NCI-H524 treated with DMSO at 0.1 percent for 48 hours (cell line): Measurements from ENCODE around the gene SRCAP.
A peak's percentile ranks its signal among the peaks of the same experiment; 100 is the strongest.

Experiments used
- DNase-seq: peaks from one replicate; lab custom pipeline; 2025; lab: John Stamatoyannopoulos, UW

Gene SRCAP

DNA sequence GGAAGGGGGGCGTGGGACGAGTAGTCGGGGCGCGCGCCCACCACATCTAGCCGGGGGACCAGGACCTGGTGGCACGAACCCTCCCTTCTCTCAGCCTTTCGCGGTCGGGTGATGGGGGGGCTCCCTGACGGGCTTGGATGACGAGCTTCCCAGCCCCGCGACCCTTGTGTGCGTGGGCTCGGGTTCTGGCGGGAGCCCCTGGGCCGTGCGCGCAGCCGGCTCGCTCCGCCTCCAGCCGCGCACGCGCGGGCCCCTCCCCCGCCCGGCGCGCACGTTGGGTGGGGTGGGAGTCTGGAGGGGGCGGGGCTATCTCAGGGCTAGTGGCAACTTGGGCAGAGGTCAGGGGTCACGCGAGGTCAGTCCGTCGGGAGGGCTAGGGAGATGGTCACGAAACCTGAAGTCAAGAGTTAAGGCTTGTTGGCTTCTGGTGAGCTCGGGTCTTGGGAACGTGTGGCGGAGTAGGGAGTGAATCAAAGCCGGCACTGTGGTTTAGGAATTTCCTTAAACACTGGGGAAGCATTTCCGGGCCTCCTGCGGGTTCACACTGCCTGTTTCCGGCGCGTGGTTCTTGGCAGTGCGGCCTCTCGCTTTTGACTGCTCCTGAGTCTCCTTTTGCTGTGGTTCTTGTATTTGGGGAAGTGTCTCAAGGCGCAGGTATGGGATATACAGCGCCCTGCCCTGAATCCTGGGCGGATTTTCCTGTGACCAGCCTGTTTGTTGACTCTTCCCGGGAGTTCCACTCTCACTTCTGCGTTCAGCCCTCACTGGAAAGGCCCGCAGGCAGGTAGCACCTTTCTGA lies at the start of gene SRCAP:
TSS of gene SRCAP (plus strand) at position 356 of the 799 bp plus-strand sequence. CDS start 1,654 bp downstream, outside the sequence.
- DNase-seq = no peak

DNA sequence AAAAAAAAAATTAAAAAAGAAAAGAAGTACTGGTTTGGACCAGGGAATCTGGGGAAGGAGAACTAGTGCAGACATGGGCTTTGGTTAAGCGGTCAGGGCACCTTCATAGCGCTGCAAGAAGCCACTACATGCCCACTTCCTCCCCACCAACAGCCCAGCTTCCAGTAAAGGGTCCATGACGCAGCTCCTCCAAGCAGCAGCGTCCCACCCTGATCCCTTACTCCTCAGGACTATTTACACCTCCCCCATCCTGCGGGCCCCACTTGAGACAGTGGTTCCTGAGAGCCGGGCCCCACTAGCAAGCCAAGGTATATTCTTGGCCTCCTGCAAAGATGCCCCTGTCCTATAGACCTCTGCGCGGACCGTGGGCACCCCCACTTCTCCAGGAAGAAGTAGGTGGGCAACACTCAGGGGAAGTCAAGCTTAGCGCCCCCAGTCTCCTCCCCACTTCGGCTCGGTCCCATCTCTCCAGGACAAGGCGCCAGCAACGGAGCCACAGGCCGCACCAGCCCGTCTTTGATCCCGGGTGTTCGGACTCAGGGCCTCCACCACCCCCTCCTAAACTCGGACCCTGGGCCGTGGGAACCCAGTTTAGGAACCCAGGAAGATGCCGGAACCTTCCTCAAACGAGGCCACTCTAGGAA lies 49.1 kb upstream of the SRCAP start:
- DNase-seq = no peak

DNA sequence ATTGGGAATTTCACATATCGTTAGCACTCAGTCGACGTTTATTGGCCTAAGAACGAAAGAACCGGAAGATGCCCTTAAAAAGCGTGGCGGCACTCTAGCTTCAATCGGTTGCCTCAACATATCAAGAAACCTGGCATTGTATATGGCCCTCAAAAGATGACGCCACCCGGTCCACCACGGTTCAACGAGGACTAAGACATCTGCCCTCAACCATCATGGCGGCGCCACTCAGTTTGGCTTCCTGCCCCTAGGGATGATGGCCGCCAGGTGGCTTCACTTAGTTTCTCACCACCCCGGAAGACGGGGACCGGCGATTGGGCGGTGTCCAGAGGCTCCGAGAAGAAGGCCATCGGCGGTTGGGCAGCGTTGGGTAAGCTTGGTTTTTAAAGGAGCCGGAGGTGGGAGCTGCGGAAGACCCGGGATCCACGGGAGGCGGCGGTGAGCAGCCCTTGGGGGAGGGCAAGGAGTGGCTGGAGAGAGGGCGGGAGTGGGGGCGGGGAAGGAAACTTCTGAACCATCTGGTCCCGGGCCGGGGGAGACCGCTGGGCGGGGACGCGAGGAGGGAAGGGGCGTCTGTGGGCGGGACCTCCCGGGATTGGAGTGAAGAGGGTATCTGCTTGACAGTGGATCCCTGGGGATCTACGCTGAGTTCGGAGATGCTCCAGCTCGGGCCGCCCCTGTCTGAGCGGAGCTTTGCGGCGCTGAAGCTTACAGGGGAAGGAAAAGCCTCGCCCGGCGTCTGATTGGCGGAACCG lies 48.4 kb upstream of the SRCAP start, which contains the start of gene PRR14:
TSS of gene PRR14 (plus strand) at position 592 of the 755 bp plus-strand sequence. CDS start 686 bp downstream, outside the sequence.
- DNase-seq = peak; percentile 98

DNA sequence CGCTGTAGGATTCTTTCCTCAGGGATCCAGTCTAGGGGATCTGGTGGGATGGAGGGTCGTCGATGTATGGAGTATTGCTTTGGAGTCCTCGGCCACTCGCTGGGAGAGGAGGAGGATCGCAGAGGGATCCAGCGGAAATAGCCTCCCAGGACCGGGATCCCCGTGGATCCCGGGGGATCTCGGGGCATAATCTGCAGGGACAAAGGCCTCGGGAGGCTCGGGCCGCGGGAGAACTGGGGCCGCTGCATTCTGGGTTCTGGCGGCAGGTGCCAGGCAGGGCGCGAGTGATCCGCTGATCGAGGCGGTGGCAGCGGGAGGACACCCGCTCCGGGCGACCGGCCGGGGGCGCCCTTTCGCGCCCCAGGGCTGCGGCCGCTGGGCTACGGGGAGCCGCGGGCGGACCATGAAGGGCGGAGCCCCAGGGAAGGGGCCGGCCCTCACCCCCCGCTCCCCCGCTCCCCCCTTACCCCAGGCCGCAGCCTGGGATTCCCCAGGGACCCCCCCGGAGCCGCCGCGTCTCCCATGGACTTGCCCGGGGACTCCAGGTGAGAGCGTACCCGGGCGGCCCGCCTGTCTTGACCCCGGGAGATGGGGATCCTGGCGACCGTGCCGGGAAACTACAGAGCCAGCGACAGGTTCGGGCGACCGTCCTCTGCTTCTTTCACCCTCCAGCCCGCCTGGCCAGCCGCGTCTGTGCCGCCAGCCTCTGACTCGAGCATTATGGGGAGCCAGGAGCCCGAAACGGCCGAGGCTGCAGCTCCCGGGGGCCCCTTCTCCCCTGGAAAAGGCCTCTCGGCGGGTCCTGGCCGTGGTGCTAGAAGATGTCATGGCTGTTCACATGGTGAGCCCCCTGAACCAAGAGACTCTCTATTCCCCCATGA lies 47.6 kb upstream of the SRCAP start:
- DNase-seq = peak; percentile 3

DNA sequence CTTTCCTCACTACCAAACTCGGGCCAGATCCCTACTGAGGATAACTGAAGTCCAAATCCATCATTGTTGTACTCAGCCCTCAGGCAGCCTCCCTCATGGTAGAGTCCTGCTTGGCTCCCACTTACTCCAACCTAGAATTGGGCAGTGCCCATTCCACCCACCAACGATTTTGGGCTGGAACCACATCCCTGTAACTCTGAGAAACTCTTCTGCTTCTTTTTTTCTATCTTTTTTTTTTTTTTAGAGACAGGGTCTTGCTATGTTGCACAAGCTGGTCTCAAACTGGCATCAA lies 47.0 kb upstream of the SRCAP start:
- DNase-seq = no peak

DNA sequence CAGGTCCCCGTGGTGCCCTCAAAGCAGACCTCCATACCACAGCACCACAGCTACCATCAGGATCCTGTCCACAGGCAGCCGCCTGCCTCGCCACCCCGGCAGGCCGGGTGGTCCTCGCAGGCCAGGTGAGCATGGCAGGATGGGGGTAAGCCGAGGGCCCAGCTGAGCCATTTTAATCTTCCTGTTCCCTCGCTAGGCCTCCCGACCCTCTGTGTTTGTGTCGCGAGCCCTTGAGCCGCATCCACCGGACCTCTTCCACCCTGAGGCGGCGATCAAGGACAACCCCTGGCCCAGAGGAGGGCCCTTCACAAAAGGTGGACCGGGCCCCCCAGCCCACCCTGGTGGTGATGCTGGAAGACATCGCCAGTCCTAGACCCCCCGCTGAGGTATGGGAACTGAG lies 46.3 kb upstream of the SRCAP start:
- DNase-seq = no peak

DNA sequence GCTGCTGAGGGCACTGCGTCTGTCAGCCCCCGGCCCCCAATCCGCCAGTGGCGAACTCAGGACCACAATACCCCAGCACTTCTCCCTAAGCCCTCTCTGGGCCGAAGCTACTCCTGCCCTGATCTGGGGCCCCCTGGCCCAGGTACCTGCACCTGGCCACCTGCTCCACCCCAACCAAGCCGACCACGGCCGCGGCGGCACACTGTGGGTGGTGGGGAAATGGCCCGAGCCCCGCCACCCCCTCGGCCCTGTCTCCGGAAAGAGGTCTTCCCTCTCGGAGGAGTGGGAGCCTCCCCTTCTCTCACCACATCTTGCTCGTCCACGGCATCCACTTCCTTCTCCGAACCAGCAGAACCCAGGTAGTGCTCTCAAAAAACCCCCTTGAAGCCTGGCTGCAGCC lies 44.1 kb upstream of the SRCAP start:
- no peak for DNase-seq

DNA sequence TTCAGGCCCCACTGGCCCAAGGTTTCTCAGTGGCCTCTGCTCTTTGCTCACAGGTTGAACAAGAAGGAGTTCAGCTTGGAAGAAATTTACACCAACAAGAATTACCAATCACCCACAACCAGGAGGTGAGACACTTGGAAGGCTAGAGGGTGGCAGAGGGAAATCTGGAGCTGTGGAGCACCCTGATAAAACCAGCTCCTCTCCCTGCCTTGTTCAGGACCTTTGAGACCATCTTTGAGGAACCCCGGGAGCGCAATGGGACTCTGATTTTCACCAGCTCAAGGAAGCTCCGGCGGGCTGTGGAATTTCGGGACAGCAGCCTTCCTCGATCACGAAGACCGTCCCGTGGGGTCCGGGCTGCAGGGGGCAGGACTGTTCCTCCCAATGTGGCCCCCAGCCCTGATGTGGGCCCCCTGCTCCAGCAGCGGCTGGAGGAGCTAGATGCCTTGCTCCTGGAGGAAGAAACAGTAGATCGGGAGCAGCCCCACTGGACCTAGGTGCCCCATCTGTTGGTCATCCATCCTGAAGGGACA lies 43.1 kb upstream of the SRCAP start:
- no peak for DNase-seq

DNA sequence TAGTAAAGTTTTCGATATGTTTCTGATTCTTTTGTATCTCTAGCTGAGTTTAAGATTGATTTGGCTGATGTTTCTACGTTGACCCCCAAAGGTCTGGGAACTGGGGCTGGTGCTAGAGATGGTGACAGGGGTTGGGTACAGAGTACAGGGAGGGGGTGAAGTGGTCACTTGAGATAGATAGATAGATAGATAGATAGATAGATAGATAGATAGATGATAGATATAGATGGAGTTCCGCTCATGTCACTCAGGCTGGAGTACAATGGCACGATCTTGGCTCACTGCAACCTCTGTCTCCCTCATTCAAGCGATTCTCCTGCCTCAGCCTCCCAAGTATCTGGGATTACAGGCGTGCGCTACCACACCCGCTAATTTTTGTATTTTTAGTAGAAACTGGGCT lies 42.6 kb upstream of the SRCAP start:
- no peak for DNase-seq

DNA sequence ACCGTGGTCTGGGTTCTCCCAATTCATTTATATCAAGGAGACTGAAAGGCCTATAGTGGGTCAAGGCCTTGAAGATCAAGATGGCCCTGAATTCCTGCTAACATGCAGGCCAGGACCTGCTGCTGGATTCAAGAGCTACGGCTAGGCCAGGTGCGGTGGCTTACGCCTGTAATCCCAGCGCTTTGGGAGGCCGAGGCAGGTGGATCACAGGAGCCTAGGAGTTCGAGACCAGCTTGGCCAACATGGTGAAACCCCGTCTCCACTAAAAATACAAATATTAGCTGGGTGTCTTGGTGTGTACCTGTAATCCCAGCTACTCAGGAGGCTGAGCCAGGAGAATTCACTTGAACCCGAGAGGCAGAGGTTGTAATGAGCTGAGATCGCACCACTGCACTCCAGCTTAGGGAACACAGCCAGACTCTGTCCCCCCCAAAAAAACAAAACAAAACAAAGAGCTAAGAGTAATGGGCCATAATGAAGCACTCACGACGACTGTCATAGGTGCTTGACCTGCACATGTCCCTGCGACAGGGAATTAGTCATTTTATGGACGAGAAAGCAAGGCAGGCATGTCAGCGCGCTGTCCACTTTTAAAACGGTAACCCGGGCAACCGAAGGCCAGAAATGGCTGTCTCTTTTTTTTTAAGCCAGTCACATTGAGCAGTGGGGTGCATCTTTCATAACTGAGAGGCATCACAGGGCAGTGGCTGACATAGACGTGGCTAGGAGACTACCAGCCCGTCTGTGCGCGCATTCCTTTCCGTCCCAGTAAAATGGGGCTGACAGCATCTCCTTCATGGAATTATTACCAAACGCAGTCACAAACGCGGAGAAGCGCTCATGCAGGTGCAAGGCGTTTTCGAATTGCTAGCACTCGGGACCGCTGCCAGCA lies 41.8 kb upstream of the SRCAP start:
- no peak for DNase-seq

DNA sequence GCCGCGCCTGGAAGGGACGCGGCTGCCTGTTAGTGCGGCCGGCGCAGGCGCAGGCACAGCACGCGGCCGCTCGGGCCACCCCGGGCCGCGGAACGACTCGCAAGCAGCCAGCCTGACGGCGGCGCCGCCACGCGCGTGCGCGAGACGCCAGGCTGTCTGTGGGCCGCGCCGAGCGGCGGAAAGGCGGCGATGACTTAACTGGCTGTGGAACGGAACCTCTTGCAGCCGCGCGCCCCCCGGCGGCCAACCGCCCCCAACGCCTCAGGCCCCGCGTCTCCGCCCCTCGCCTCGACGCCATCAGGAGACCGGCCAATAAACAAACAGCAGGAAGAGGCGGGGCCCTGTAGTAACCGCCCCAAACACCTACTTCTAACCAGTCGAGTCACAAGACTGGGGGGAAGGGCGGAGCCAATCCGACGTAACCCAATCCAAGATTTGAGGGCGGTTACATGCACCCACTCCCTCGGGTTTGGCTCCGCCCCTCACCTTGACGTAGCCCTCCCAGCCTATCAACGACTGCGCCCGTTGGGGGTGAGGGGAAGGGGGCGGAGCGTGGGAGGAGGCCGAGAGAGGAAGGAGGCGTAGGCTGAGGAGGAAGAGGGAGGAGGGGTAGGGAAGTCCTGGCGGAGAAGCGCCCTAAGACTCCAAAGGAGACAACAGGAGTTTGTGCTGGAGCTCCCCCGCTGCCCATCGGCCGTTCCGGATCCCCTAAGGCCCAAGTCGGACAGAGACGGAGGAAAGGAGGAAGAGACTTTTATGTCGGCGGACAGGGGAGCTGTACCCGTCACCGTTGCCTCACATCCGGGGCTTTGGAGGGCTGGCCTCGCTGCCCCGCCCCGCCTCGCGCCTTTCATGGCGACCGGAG lies 40.9 kb upstream of the SRCAP start, which contains the start of gene FBRS:
TSS of gene FBRS (plus strand) at position 566 of the 865 bp plus-strand sequence. CDS start 1,088 bp downstream, outside the sequence.
- DNase-seq = peak; percentile 99

DNA sequence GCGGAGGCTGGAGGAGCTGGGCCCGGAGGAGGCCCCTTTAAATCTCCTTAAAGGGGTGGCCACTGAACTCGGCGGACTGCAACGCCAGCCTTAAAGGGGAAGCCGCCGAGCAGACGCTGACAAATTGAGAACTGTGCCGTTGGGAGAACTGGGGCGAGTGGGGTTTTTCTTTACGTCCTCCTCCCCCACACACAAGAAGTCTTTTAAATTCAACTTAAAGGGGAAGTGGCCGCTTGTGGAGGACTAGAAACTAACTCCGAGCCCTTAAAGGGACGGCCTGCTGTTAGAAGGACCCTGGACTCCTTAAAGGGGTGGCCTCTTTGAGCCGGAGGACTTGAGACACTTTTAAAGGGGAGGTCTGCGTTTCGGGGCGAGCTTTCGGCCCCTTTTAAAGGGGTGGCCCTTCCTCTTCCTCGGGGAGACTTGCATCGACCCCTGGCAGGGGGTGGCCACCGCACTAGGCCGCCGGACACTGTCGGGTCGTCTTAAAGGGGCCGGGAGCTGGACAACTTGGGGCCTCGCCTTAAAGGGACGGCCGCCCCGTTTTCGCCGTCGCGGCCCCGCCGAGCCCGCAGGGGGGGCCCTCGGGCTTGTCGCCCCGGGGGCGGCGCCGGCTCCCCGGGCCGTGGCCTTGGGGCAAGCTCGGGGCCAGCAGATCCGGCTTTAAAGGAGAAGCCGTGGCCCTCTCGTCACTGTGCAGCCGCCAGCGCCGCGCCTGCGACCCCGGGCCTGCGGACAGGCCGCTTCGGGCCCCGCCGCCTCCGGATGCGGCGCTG lies 40.1 kb upstream of the SRCAP start:
- DNase-seq = peak; percentile 88

DNA sequence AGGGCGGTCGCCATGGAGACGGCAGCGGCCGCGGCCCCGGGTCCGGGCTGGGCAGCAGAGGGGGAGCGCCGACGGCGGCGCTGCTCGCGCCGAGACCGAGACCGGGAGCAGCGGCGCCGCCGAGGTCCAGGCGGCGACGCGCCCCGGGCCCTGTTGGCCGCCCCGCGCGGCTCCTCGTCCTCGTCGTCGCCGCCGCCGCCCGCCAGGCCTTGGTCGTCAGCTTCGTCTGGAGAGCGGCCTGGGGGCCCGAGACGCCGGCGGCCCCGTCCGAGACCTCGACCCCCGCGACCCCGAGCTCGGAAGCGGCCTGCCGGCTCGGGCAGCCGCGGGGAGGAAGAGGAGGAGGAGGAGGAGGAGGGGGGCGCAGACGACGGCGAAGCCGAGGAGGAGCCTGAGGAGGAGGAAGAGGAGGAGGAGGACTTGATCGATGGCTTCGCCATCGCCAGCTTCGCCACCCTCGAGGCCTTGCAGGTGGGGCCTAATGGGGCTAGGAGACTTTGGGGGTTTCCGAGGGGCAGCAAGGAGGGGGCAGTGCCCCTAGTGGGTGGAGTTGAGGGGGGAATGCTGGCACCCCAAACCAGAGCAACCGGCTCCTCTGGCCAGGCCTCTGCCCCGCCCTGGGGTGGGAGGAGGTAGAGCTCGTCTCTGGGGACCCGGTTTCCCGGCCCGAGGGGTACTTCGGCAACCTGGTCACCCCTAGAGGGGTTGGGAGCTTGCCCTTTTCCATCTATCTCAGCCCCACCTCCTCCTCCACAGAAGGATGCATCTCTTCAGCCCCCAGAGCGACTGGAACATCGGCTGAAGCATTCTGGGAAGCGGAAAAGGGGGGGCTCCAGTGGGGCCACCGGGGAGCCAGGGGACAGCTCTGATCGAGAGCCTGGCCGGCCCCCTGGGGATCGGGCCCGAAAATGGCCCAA lies 39.2 kb upstream of the SRCAP start:
- DNase-seq = no peak

DNA sequence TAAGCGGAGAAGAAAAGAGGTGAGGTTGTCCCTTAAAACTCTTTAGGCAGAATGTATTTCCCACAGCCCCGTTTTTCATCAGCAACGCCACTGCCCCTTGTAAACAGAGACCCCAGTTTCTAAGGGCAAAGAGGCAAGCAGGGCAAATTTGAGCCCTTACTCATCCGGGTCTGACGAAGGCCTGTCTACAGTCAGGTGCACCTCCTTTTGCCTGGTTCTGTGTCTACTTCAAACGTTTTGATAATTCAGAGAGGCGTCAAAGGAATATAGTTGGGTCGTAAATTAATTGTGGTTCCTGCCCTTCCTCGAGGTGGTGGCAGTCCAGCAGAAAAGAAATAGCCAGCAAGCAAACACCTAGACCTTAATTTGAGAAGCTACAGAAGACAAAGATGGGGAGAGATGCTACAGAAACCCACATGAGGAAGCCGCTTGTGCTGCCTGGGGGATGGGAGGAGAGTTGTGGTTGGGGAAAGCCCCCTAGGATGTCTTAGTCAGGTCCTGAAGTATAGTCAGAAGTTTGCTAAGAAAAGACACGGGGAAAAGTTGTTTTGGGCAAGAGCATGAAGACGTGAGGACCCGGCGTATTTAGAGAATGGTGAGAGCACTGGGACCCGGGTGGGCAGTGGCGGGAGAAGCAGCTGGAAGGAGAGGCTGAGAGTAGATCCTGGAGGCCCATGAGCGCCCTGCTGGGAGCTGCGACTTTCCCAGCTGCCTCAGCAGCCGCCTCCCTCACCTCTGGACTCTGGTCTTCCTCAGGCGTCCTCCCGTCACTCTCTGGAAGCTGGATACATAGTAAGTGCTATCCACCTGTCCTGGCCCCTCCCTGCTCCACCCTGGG lies 38.3 kb upstream of the SRCAP start:
- no peak for DNase-seq

DNA sequence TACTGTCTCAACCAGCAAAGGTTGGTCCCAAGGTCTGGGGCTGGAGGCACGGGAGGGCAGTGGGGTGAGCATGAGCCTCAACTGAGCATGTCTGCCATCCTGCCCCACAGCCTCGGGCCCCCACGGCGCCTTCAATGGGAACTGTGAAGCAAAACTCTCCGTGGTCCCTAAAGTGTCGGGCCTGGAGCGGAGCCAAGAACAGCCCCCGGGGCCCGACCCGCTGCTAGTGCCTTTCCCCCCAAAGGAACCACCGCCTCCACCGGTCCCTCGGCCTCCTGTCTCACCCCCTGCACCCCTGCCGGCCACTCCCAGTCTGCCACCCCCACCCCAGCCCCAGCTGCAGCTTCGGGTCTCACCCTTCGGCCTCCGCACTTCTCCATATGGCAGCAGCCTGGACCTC lies 36.5 kb upstream of the SRCAP start:
- DNase-seq = no peak

DNA sequence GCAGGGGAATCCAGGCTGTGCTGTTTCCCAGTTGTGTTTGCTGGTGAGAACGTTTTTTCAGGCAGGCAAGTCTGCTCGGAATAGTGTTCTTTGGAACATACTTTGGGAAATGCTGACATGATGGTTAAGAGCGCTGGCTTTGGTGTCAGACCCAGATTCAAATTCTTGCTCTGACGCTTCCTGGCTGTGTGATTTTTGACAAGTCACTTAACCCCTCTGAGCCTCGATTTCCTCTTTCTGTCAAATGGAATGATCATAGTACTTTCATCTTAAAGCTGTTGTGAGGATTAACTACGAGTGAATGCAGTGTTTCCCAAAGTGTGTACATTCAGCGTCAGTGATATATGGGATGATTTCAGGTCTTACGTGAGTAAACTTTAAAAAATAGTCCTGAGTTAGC lies 35.9 kb upstream of the SRCAP start:
- no peak for DNase-seq

DNA sequence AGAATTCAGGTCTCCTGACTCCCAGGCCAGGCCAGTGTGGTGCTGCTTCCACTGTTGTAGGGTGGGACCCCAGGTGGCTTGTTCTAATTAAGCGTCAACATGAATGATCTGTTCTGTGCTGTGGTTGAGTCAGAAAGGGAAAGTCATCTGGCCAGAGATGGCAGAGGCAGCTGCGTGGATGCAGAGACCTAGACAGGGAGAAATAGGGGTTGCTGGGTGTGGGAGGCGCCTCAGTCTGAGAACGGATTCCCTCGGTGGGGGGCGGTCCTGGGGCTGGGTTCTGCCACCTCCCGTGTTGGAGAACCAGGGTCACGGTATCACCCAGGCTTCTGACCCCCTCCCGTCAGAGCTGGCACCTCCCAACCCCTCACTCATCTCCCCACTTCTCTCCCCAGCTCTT lies 35.2 kb upstream of the SRCAP start:
- no peak for DNase-seq
